Islet of Langerhans (tissue), 1 donor: ENCODE results near the gene PIGZ.

Experiments used
- FAIRE-seq: peaks from one replicate; lab custom pipeline; 2011; peaks lifted over from hg19 to GRCh38; lab: Jason Lieb, UNC

Gene PIGZ

GRCh38 chr3:196968233-196969133 lies at the start of gene PIGZ:
PIGZ (minus strand) TSS chr3:196968833; CDS start chr3:196952031, 16,802 bp downstream.
- FAIRE-seq: no peak

GRCh38 chr3:197017003-197017402 lies 48.4 kb upstream of the PIGZ start:
- no peak for FAIRE-seq

GRCh38 chr3:197015790-197016736 lies 47.4 kb upstream of the PIGZ start:
- FAIRE-seq: no peak

GRCh38 chr3:197014942-197015575 lies 46.4 kb upstream of the PIGZ start:
- FAIRE-seq: no peak

GRCh38 chr3:197014024-197014423 lies 45.4 kb upstream of the PIGZ start:
- no peak for FAIRE-seq

GRCh38 chr3:197012540-197012883 lies 43.9 kb upstream of the PIGZ start:
- no peak for FAIRE-seq

- FAIRE-seq: no peak
Measured at GRCh38 chr3:197011780-197012539, 43.3 kb upstream of the PIGZ start.

- FAIRE-seq: no peak
Measured at GRCh38 chr3:197010556-197011351, 42.1 kb upstream of the PIGZ start.

GRCh38 chr3:197009532-197010019 lies 40.9 kb upstream of the PIGZ start:
- no peak for FAIRE-seq

- no peak for FAIRE-seq
Measured at GRCh38 chr3:197008436-197009209, 40.0 kb upstream of the PIGZ start.

- FAIRE-seq: no peak
Measured at GRCh38 chr3:197007953-197008352, 39.3 kb upstream of the PIGZ start.

- FAIRE-seq: no peak
Measured at GRCh38 chr3:197007296-197007940, 38.8 kb upstream of the PIGZ start.

GRCh38 chr3:197006860-197007259 lies 38.2 kb upstream of the PIGZ start:
- no peak for FAIRE-seq

- no peak for FAIRE-seq
Measured at GRCh38 chr3:197006446-197006845, 37.8 kb upstream of the PIGZ start.

GRCh38 chr3:197003461-197004385 lies 35.1 kb upstream of the PIGZ start:
- FAIRE-seq: no peak

GRCh38 chr3:197002701-197003454 lies 34.2 kb upstream of the PIGZ start:
- FAIRE-seq: no peak

- no peak for FAIRE-seq
Measured at GRCh38 chr3:197001972-197002700, 33.5 kb upstream of the PIGZ start.
